Subcutaneous abdominal adipose tissue (tissue), 5 donors: ENCODE data around the gene DPH2.
A peak's percentile ranks its signal among the peaks of the same experiment; 100 is the strongest.

Experiments used
- H3K27ac ChIP-seq: one replicate; pipeline ENCODE4 v1.7.0; 2013; ENCODE audit warnings: low read depth, mild to moderate bottlenecking, inconsistent platforms, low read length, moderate library complexity
- H3K27me3 ChIP-seq, 5 donors: one replicate each; pipeline ENCODE4 v1.7.0; 2013; ENCODE audit warnings: low read length in 5 of 5, inconsistent platforms in 1 of 5; ENCODE audit not compliant: control insufficient read depth in 5 of 5, insufficient read depth in 4 of 5
- H3K36me3 ChIP-seq, 5 donors: one replicate each; pipeline ENCODE4 v1.7.0; 2013; ENCODE audit warnings: low read length in 5 of 5; ENCODE audit not compliant: control insufficient read depth in 5 of 5, insufficient read depth in 5 of 5
- H3K4me1 ChIP-seq, 5 donors: one replicate each; pipeline ENCODE4 v1.7.0; 2013; ENCODE audit warnings: low read length in 5 of 5, mild to moderate bottlenecking in 3 of 5, moderate library complexity in 1 of 5; ENCODE audit not compliant: control insufficient read depth in 5 of 5, insufficient read depth in 5 of 5
- H3K4me3 ChIP-seq, 5 donors: one replicate each; pipeline ENCODE4 v1.7.0; 2013; ENCODE audit warnings: low read length in 5 of 5, low read depth in 1 of 5
- H3K9ac ChIP-seq, 5 donors: one replicate each; pipeline ENCODE4 v1.7.0; 2013; ENCODE audit warnings: low read length in 5 of 5, mild to moderate bottlenecking in 4 of 5, moderate library complexity in 3 of 5
- H3K9me3 ChIP-seq, 5 donors: one replicate each; pipeline ENCODE4 v1.7.0; 2013; ENCODE audit warnings: low read length in 5 of 5; ENCODE audit not compliant: control insufficient read depth in 5 of 5
- donor health status: healthy.
- donor health status: healthy.
- donor health status: healthy.
- donor health status: healthy.
- donor health status: healthy.

DPH2 gene

GRCh38 chr1:43945674-43946235 lies 24.1 kb upstream of the DPH2 start:
- Histone ChIP-seq H3K36me3 (peaks cover 7 to 17% (median 12%) of the 10 kb centered on the region in 5 donors), H3K27me3 (no peaks in the 10 kb centered on the region), H3K9me3 (no peaks in the 10 kb centered on the region), H3K4me1 (peaks cover 4 to 33% (median 31%) of the 10 kb centered on the region in 5 donors), H3K9ac (peak overlapping the region; percentile 56 to 100 (median 94)), H3K4me3 (peak overlapping the region; percentile 65 to 98 (median 93)), H3K27ac (peak overlapping the region; percentile 98)

GRCh38 chr1:43946236-43947060 lies 23.4 kb upstream of the DPH2 start, which contains the start of gene IPO13:
Gene IPO13 (plus strand): TSS chr1:43946950. CDS start chr1:43947601, 651 bp downstream.
- peak within 1 kb of the TSS; percentile 89 to 100 (median 96) for H3K9ac ChIP-seq
- peak within 1 kb of the TSS; percentile 98 for H3K27ac ChIP-seq
- H3K36me3 ChIP-seq: peaks cover 7 to 17% (median 12%) of the 10 kb centered on the region in 5 donors
- H3K4me3 ChIP-seq: peak within 1 kb of the TSS; percentile 90 to 98 (median 93)
- H3K27me3 ChIP-seq: no peaks in the 10 kb centered on the region
- H3K9me3 ChIP-seq: no peaks in the 10 kb centered on the region
- H3K4me1 ChIP-seq: peaks cover 4 to 33% (median 31%) of the 10 kb centered on the region in 5 donors

- Histone ChIP-seq H3K36me3 (peaks cover 7 to 17% (median 12%) of the 10 kb centered on the region in 5 donors), H3K4me3 (peak overlapping the region; percentile 90 to 98 (median 93)), H3K9me3 (no peaks in the 10 kb centered on the region), H3K4me1 (peaks cover 4 to 33% (median 31%) of the 10 kb centered on the region in 5 donors), H3K9ac (peak overlapping the region; percentile 89 to 100 (median 96)), H3K27ac (peak overlapping the region; percentile 98), H3K27me3 (no peaks in the 10 kb centered on the region)
Measured at GRCh38 chr1:43947061-43947873, 22.5 kb upstream of the DPH2 start.

- peak overlapping the region; percentile 61 to 98 (median 93) for H3K4me3 ChIP-seq
- no peak overlapping the region for H3K27ac ChIP-seq
Measured at GRCh38 chr1:43947874-43948437, 21.9 kb upstream of the DPH2 start.

GRCh38 chr1:43949678-43950077 lies 20.1 kb upstream of the DPH2 start:
- Histone ChIP-seq H3K4me3 (no peak overlapping the region), H3K9ac (no peak overlapping the region), H3K36me3 (peaks cover 7 to 21% (median 12%) of the 10 kb centered on the region in 5 donors), H3K9me3 (no peaks in the 10 kb centered on the region), H3K27me3 (no peaks in the 10 kb centered on the region), H3K27ac (no peak overlapping the region), H3K4me1 (peaks cover 4 to 33% (median 31%) of the 10 kb centered on the region in 5 donors)

More at GRCh38 chr1:43947874-43948437, 21.9 kb upstream of the DPH2 start:
- H3K27me3 ChIP-seq: no peaks in the 10 kb centered on the region
- peak overlapping the region; percentile 89 to 100 (median 96) for H3K9ac ChIP-seq
- peaks cover 7 to 18% (median 12%) of the 10 kb centered on the region in 5 donors for H3K36me3 ChIP-seq
- no peaks in the 10 kb centered on the region for H3K9me3 ChIP-seq
- H3K4me1 ChIP-seq: peaks cover 4 to 33% (median 31%) of the 10 kb centered on the region in 5 donors

GRCh38 chr1:43951021-43951985 lies 18.5 kb upstream of the DPH2 start:
- Histone ChIP-seq H3K4me3 (no peak overlapping the region), H3K27me3 (no peaks in the 10 kb centered on the region), H3K27ac (no peak overlapping the region), H3K9ac (no peak overlapping the region), H3K9me3 (no peaks in the 10 kb centered on the region), H3K4me1 (peaks cover 4 to 23% (median 22%) of the 10 kb centered on the region in 5 donors), H3K36me3 (peaks cover 7 to 23% (median 14%) of the 10 kb centered on the region in 5 donors)

GRCh38 chr1:43952731-43953346 lies 17.0 kb upstream of the DPH2 start:
- Histone ChIP-seq H3K36me3 (peaks cover 7 to 38% (median 30%) of the 10 kb centered on the region in 5 donors), H3K9me3 (no peaks in the 10 kb centered on the region), H3K27ac (no peak overlapping the region), H3K4me1 (peaks cover under 1 to 11% (median 11%) of the 10 kb centered on the region in 5 donors), H3K27me3 (no peaks in the 10 kb centered on the region), H3K4me3 (no peak overlapping the region), H3K9ac (peak overlapping the region in 1 of 5 donors; percentile 16)

- Histone ChIP-seq H3K36me3 (peaks cover 7 to 43% (median 35%) of the 10 kb centered on the region in 5 donors), H3K27ac (no peak overlapping the region), H3K9me3 (no peaks in the 10 kb centered on the region), H3K9ac (peak overlapping the region in 1 of 5 donors; percentile 16), H3K4me3 (no peak overlapping the region), H3K4me1 (peaks cover 0 to 6% (median 6%) of the 10 kb centered on the region in 5 donors), H3K27me3 (no peaks in the 10 kb centered on the region)
Measured at GRCh38 chr1:43953361-43953760, 16.4 kb upstream of the DPH2 start.
